ENCODE results near the gene RASGEF1C. TPM values are rescaled to one million over a fixed set of nuclear protein-coding genes. Genes with fewer than 3 reads are reported as not detected.
A peak's percentile ranks its signal among the peaks of the same experiment; 100 is the strongest.

The RASGEF1C gene
- total RNA-seq, 3 donors from 2014 or later: 0.73 TPM; not detected in 2

- Histone ChIP-seq H3K9me3 (no peaks in the 10 kb centered on the region), H3K4me1 (no peaks in the 10 kb centered on the region), H3K27ac (no peak overlapping the region), H3K4me3 (peak overlapping the region in 2 of 3 donors; percentile 48 to 65), H3K27me3 (peaks cover 0 to 28% of the 10 kb centered on the region in 2 donors), H3K36me3 (no peaks in the 10 kb centered on the region)
- TF ChIP-seq POLR2AphosphoS5 (IDR thresholded peaks at IDR 0.05) (no peak), POLR2A (IDR thresholded peaks at IDR 0.05) (no peak)
- TF ChIP-seq, protein P1, sequence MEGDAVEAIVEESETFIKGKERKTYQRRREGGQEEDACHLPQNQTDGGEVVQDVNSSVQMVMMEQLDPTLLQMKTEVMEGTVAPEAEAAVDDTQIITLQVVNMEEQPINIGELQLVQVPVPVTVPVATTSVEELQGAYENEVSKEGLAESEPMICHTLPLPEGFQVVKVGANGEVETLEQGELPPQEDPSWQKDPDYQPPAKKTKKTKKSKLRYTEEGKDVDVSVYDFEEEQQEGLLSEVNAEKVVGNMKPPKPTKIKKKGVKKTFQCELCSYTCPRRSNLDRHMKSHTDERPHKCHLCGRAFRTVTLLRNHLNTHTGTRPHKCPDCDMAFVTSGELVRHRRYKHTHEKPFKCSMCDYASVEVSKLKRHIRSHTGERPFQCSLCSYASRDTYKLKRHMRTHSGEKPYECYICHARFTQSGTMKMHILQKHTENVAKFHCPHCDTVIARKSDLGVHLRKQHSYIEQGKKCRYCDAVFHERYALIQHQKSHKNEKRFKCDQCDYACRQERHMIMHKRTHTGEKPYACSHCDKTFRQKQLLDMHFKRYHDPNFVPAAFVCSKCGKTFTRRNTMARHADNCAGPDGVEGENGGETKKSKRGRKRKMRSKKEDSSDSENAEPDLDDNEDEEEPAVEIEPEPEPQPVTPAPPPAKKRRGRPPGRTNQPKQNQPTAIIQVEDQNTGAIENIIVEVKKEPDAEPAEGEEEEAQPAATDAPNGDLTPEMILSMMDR (IDR thresholded peaks at IDR 0.05): no peak
- no peak for DNase-seq (ENCODE audit: low spot score in 2 of 2)
- intact Hi-C loops (cut with DNase I; ENCODE audit: low total_unique reads): no loop called here
These were observed 975 bp downstream of the RASGEF1C start for GRCh38 chr5:180208038-180208434.

DNA sequence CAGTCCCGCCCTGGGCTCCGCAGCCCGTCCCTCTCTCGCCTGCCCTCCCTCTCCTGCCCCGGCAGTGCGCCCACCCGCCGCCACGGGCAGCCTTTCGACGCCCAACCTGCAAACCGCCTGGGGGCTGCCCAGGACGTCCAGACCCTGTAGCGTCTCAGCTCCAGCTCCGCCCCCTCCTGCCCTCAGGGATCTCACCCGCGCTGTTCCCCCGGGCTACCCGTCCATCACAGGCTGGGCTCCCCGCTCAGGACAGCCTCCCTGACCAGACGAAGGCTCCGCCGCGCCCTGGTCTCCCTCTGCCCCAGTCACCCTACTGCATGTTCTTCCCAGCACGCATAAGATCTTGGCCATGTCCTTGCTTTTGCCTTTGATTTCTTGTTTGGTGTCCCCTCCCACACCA lies 1.4 kb downstream of the RASGEF1C start:
- H3K4me3 ChIP-seq: no peak overlapping the region
- peaks cover 0 to 28% of the 10 kb centered on the region in 2 donors for H3K27me3 ChIP-seq
- H3K9me3 ChIP-seq: no peaks in the 10 kb centered on the region
- TF ChIP-seq, protein P1 (IDR thresholded peaks at IDR 0.05): no peak
- TF ChIP-seq POLR2AphosphoS5 (IDR thresholded peaks at IDR 0.05) (no peak), POLR2A (IDR thresholded peaks at IDR 0.05) (no peak)
- no peaks in the 10 kb centered on the region for H3K36me3 ChIP-seq
- no peak for DNase-seq (ENCODE audit: low spot score in 2 of 2)
- no peaks in the 10 kb centered on the region for H3K4me1 ChIP-seq
- intact Hi-C loops (cut with DNase I; ENCODE audit: low total_unique reads): no loop called here
- no peak overlapping the region for H3K27ac ChIP-seq

DNA sequence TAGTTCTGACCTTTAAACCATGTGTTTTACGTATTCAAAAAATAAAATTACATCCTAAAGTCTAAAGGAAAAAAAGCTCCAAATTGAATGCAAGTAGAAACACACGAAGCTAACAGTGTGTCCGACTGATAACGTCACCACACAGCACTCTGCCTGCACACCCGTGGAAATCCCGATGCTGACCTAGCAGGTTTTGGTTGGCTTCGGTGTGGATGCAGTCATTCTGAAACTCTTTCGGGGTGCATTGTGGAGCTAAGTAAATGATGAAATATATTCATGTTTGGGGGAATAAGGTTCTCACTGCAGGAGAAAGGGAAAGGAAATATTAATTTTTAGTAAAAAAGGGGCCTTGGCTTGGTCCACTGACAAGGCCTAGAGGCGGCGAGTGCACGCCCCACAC lies 2.0 kb downstream of the RASGEF1C start:
- H3K36me3 ChIP-seq: no peaks in the 10 kb centered on the region
- TF ChIP-seq, protein P1 (IDR thresholded peaks at IDR 0.05): no peak
- TF ChIP-seq POLR2A (IDR thresholded peaks at IDR 0.05) (no peak), POLR2AphosphoS5 (IDR thresholded peaks at IDR 0.05) (no peak)
- H3K4me1 ChIP-seq: no peaks in the 10 kb centered on the region
- DNase-seq (ENCODE audit: low spot score in 2 of 2): no peak
- H3K4me3 ChIP-seq: no peak overlapping the region
- intact Hi-C loops (cut with DNase I; ENCODE audit: low total_unique reads): no loop called here
- no peaks in the 10 kb centered on the region for H3K9me3 ChIP-seq
- peaks cover 0 to 22% of the 10 kb centered on the region in 2 donors for H3K27me3 ChIP-seq
- no peak overlapping the region for H3K27ac ChIP-seq

GRCh38 chr5:180205916-180206315 lies 3.1 kb downstream of the RASGEF1C start:
- intact Hi-C loops (cut with DNase I; ENCODE audit: low total_unique reads): no loop called here
- Histone ChIP-seq H3K4me3 (no peak overlapping the region), H3K27ac (no peak overlapping the region), H3K4me1 (no peaks in the 10 kb centered on the region), H3K36me3 (no peaks in the 10 kb centered on the region), H3K9me3 (no peaks in the 10 kb centered on the region), H3K27me3 (peaks cover 0 to 13% of the 10 kb centered on the region in 2 donors)
- TF ChIP-seq, protein P1 (IDR thresholded peaks at IDR 0.05): no peak
- no peak for TF ChIP-seq POLR2AphosphoS5 (IDR thresholded peaks at IDR 0.05)
- TF ChIP-seq POLR2A (IDR thresholded peaks at IDR 0.05): no peak
- DNase-seq (ENCODE audit: low spot score in 2 of 2): no peak

- no peak for DNase-seq (ENCODE audit: low spot score in 2 of 2)
- intact Hi-C loops (cut with DNase I; ENCODE audit: low total_unique reads): no loop called here
- no peak overlapping the region for H3K27ac ChIP-seq
These were observed 4.7 kb downstream of the RASGEF1C start for GRCh38 chr5:180204276-180204819.

More at GRCh38 chr5:180204276-180204819, 4.7 kb downstream of the RASGEF1C start:
- H3K4me1 ChIP-seq: no peaks in the 10 kb centered on the region
- H3K36me3 ChIP-seq: no peaks in the 10 kb centered on the region
- no peaks in the 10 kb centered on the region for H3K9me3 ChIP-seq
- no peak for TF ChIP-seq POLR2AphosphoS5 (IDR thresholded peaks at IDR 0.05)
- peaks cover 0 to 11% of the 10 kb centered on the region in 2 donors for H3K27me3 ChIP-seq
- H3K4me3 ChIP-seq: no peak overlapping the region
